ENCODE data around the gene CDC34. TPM values are rescaled to one million over a fixed set of nuclear protein-coding genes. Genes with fewer than 3 reads are reported as not detected.
A peak's percentile ranks its signal among the peaks of the same experiment; 100 is the strongest.

Gene CDC34
- total RNA-seq, 1 experiment from 2014 or later, result 87.4 TPM

- TF ChIP-seq ZBTB33 (IDR thresholded peaks at IDR 0.05; ENCODE audit: extremely low read depth, insufficient replicate concordance, low read length), result no peak
These were observed 37.1 kb upstream of the CDC34 start (continued) for GRCh38 chr19:494171-495080.

- Histone ChIP-seq H3K9me2 (ENCODE audit: insufficient read depth) (no peaks in the 10 kb centered on the region), H3K4me3 (replicated peaks in 1 of 2; ENCODE audit: low read depth in 1 of 2, low read length in 2 of 2) (no peak overlapping the region), H3K4me2 (ENCODE audit: low read length) (no peak overlapping the region), H2AFZ (ENCODE audit: low read depth, low read length, poor library complexity, severe bottlenecking) (no peak overlapping the region), H3K4me1 (ENCODE audit: control insufficient read depth in 1 of 2, insufficient read depth in 2 of 2, low read length in 2 of 2) (peaks cover 2 to 10% of the 10 kb centered on the region in 2 experiments; a peak in 3 of 4 replicates), H3K27me3 (ENCODE audit: insufficient read depth, low read length) (no peaks in the 10 kb centered on the region), H3K27ac (ENCODE audit: low read depth, low read length) (peak overlapping the region; percentile 13; the same call in 1 of the 2 replicates), H3K9ac (ENCODE audit: low read length) (no peak overlapping the region), H3K36me3 (ENCODE audit: control insufficient read depth in 1 of 2, insufficient read depth in 2 of 2, low read length in 2 of 2) (no peaks in the 10 kb centered on the region), H3K9me3 (ENCODE audit: control insufficient read depth in 1 of 2, insufficient read depth in 1 of 2, low read depth in 1 of 2, low read length in 2 of 2) (no peaks in the 10 kb centered on the region; a peak in 1 of 4 replicates), H3K79me2 (ENCODE audit: insufficient read depth, low read length) (no peaks in the 10 kb centered on the region), H4K20me1 (ENCODE audit: insufficient read depth) (no peaks in the 10 kb centered on the region)
- ATAC-seq, result peak; percentile 16; the same call in 1 of the 2 replicates
- BruUV-seq (replicated peaks), result no TSS peak
- intact Hi-C loops (cut with micrococcal nuclease), result no loop called here
- ChIA-PET CTCF (interaction anchor here (2.2 to 2.6 kb wide), 2 partner anchors 12 to 16 kb away, joined by 11 to 29 read pairs; partner anchors contain the start of gene TPGS1), POLR2A (interaction anchor here (0.7 to 1.1 kb wide), 2 partner anchors 11 to 16 kb away, joined by 3 read pairs; no protein-coding TSS in a partner anchor), RAD21 (ENCODE audit: low non-redundant PET in 1 of 2, low total read pairs in 2 of 2, uncharacterized antibody in 2 of 2, unreplicated experiment in 2 of 2) (interaction anchor here in 1 of 2 experiments (0.5 kb wide), 1 partner anchor 131 kb away, joined by 3 read pairs; no protein-coding TSS in a partner anchor)
- no peak for DNase-seq (ENCODE audit: low read depth, low spot score)
- TF ChIP-seq CEBPB (IDR thresholded peaks at IDR 0.05; ENCODE audit: low read depth) (no peak), ZNF274 (IDR thresholded peaks at IDR 0.05; ENCODE audit: low read depth, low read length) (no peak), POLR2A (IDR thresholded peaks at IDR 0.05; ENCODE audit: borderline replicate concordance, extremely low read depth, insufficient read depth, insufficient read length) (no peak), YY1 (IDR thresholded peaks at IDR 0.05; ENCODE audit: extremely low read depth, insufficient replicate concordance, low read depth, low read length) (no peak), EZH2phosphoT487 (IDR thresholded peaks at IDR 0.05; ENCODE audit: borderline replicate concordance) (no peak), EZH2 (IDR thresholded peaks at IDR 0.05) (no peak), CTCF (IDR thresholded peaks at IDR 0.05 in 2 of 3, conservative IDR thresholded peaks at IDR 0.05 in 1 of 3; ENCODE audit: borderline replicate concordance in 1 of 3, insufficient read depth in 1 of 3, low read depth in 2 of 3, low read length in 2 of 3) (no peak), SIN3A (IDR thresholded peaks at IDR 0.05; ENCODE audit: low read depth) (no peak), ZBTB33 (IDR thresholded peaks at IDR 0.05; ENCODE audit: extremely low read depth, insufficient replicate concordance, low read length) (no peak), ELF1 (IDR thresholded peaks at IDR 0.05; ENCODE audit: borderline replicate concordance, low read depth) (no peak), MAX (IDR thresholded peaks at IDR 0.05) (no peak)
These were observed 36.5 kb upstream of the CDC34 start for GRCh38 chr19:495081-495401.
